Measurements from ENCODE around the gene TTC8. TPM values are rescaled to one million over a fixed set of nuclear protein-coding genes. Genes with fewer than 3 reads are reported as not detected.

The TTC8 gene
- total RNA-seq, 1 donor from 2014 or later: 24.7 TPM

- Mint-ChIP-seq H3K4me3 (no peak overlapping the region), H3K27ac (ENCODE audit: unreplicated experiment) (no peak overlapping the region), H3K4me1 (peaks cover 11% of the 10 kb centered on the region), H3K36me3 (ENCODE audit: low read depth) (peaks cover 21% of the 10 kb centered on the region), H3K27me3 (ENCODE audit: low read depth) (no peaks in the 10 kb centered on the region), H3K9me3 (peaks cover 10% of the 10 kb centered on the region)
- TF ChIP-seq CTCF (conservative IDR thresholded peaks at IDR 0.05): no peak
- no peak for DNase-seq (ENCODE audit: low read depth, low spot score)
Observed at GRCh38 chr14:88877192-88877591, 52.7 kb downstream of the TTC8 start.

GRCh38 chr14:88879022-88879421 lies 54.6 kb downstream of the TTC8 start:
- Mint-ChIP-seq H3K9me3 (peaks cover 18% of the 10 kb centered on the region), H3K4me3 (no peak overlapping the region), H3K36me3 (ENCODE audit: low read depth) (peaks cover 31% of the 10 kb centered on the region), H3K27ac (ENCODE audit: unreplicated experiment) (no peak overlapping the region), H3K27me3 (ENCODE audit: low read depth) (no peaks in the 10 kb centered on the region), H3K4me1 (no peaks in the 10 kb centered on the region)
- no peak for TF ChIP-seq CTCF (conservative IDR thresholded peaks at IDR 0.05)
- no peak for DNase-seq (ENCODE audit: low read depth, low spot score)

- Mint-ChIP-seq H3K4me3 (no peak overlapping the region), H3K4me1 (no peaks in the 10 kb centered on the region), H3K9me3 (peaks cover 23% of the 10 kb centered on the region), H3K27ac (ENCODE audit: unreplicated experiment) (no peak overlapping the region), H3K36me3 (ENCODE audit: low read depth) (peaks cover 38% of the 10 kb centered on the region), H3K27me3 (ENCODE audit: low read depth) (no peaks in the 10 kb centered on the region)
- no peak for TF ChIP-seq CTCF (conservative IDR thresholded peaks at IDR 0.05)
- no peak for DNase-seq (ENCODE audit: low read depth, low spot score)
Observed at GRCh38 chr14:88882236-88882635, 57.8 kb downstream of the TTC8 start.

- no peak for DNase-seq (ENCODE audit: low read depth, low spot score)
- peaks cover 7% of the 10 kb centered on the region for H3K27me3 Mint-ChIP-seq (ENCODE audit: low read depth)
- no peaks in the 10 kb centered on the region for H3K36me3 Mint-ChIP-seq (ENCODE audit: low read depth)
- H3K4me1 Mint-ChIP-seq: no peaks in the 10 kb centered on the region
- H3K9me3 Mint-ChIP-seq: peaks cover 4% of the 10 kb centered on the region
- no peak overlapping the region for H3K27ac Mint-ChIP-seq (ENCODE audit: unreplicated experiment)
- TF ChIP-seq CTCF (conservative IDR thresholded peaks at IDR 0.05): no peak
- H3K4me3 Mint-ChIP-seq: no peak overlapping the region
Observed at GRCh38 chr14:88895116-88895515, 70.7 kb downstream of the TTC8 start.

GRCh38 chr14:88901189-88901588 lies 76.7 kb downstream of the TTC8 start:
- peaks cover 2% of the 10 kb centered on the region for H3K27me3 Mint-ChIP-seq (ENCODE audit: low read depth)
- H3K36me3 Mint-ChIP-seq (ENCODE audit: low read depth): no peaks in the 10 kb centered on the region
- no peak overlapping the region for H3K4me3 Mint-ChIP-seq
- no peak overlapping the region for H3K27ac Mint-ChIP-seq (ENCODE audit: unreplicated experiment)
- H3K4me1 Mint-ChIP-seq: no peaks in the 10 kb centered on the region
- TF ChIP-seq CTCF (conservative IDR thresholded peaks at IDR 0.05): no peak
- DNase-seq (ENCODE audit: low read depth, low spot score): no peak
- H3K9me3 Mint-ChIP-seq: peaks cover 4% of the 10 kb centered on the region

GRCh38 chr14:88901991-88902390 lies 77.5 kb downstream of the TTC8 start:
- no peak for TF ChIP-seq CTCF (conservative IDR thresholded peaks at IDR 0.05)
- H3K9me3 Mint-ChIP-seq: peaks cover 6% of the 10 kb centered on the region
- H3K4me3 Mint-ChIP-seq: no peak overlapping the region

More at GRCh38 chr14:88901991-88902390, 77.5 kb downstream of the TTC8 start:
- Mint-ChIP-seq H3K4me1 (no peaks in the 10 kb centered on the region), H3K36me3 (ENCODE audit: low read depth) (no peaks in the 10 kb centered on the region), H3K27ac (ENCODE audit: unreplicated experiment) (no peak overlapping the region), H3K27me3 (ENCODE audit: low read depth) (peaks cover 2% of the 10 kb centered on the region)
- DNase-seq (ENCODE audit: low read depth, low spot score): no peak
